ENCODE results near the gene ATP23. TPM values are rescaled to one million over a fixed set of nuclear protein-coding genes. Genes with fewer than 3 reads are reported as not detected.

The ATP23 gene
- 13.1 and 17.1 TPM in 2 replicates for total RNA-seq

DNA sequence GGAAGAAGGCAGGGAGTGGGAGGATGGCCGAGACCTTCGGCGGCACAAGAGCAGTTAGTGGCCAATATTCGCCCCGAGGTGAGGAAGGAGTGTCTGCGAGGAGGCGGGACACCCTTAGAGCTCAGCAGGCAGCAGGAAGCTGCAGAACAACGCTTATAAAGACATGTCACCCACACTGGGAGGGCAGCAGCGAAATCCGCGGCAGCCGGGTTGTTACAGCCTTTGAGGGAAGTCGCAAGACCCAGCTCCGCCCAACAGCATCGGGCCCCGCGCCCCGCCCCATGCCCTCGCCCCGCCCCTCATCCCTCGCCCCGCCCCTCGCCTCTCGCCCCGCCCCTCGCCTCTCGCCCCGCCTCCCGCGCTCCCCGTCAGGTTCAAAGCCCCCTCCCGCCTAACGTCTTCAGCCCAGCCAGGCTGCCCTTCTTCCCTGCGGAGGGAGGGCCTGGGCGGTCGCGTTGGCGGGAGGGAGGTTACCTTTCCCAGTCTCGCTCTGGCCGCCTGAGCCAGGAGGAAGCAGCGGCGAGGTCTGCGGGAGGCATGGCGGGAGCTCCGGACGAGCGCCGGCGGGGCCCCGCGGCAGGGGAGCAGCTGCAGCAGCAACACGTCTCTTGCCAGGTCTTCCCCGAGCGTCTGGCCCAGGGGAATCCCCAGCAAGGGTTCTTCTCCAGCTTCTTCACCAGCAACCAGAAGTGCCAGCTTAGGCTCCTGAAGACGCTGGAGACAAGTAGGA, at the start of gene ATP23:
Gene ATP23 (plus strand): TSS at position 403 of the 730 bp plus-strand sequence. CDS start 135 bp downstream, at position 538.

Other genes with a start within 250 kb of the ATP23 start
- gene OS9, start 247.4 kb upstream of the ATP23 start, total RNA-seq, result 144 and 160 TPM in 2 replicates
- gene AGAP2, start 202.8 kb upstream of the ATP23 start, total RNA-seq, result under 0.01 and 0.15 TPM in 2 replicates
- gene TSPAN31, start 196.5 kb upstream of the ATP23 start, total RNA-seq, result 47.7 and 49.4 TPM in 2 replicates
- gene CDK4, start 189.3 kb upstream of the ATP23 start, total RNA-seq, result 202 and 252 TPM in 2 replicates
- gene MARCHF9, start 186.5 kb upstream of the ATP23 start, total RNA-seq, result 2.2 and 2.4 TPM in 2 replicates
- 0.15 and 1.7 TPM in 2 replicates for gene CYP27B1, start 174.5 kb upstream of the ATP23 start, total RNA-seq
- 15.3 and 16.1 TPM in 2 replicates for gene METTL1, start 169.5 kb upstream of the ATP23 start, total RNA-seq
- gene EEF1AKMT3, start 169.0 kb upstream of the ATP23 start, total RNA-seq, result 3.9 and 5.4 TPM in 2 replicates
- gene TSFM, start 158.8 kb upstream of the ATP23 start, total RNA-seq, result 30.8 and 31.8 TPM in 2 replicates
- 0.34 and 0.89 TPM in 2 replicates for gene AVIL, start 122.8 kb upstream of the ATP23 start, total RNA-seq
- gene CTDSP2, start 94.8 kb upstream of the ATP23 start, total RNA-seq, result 119 and 130 TPM in 2 replicates